Bronchial epithelial cell (primary cell): ENCODE results near the gene CELA2A. TPM values are rescaled to one million over a fixed set of nuclear protein-coding genes. Genes with fewer than 3 reads are reported as not detected.

Experiments used
- DNase-seq: peaks from one replicate; pipeline ENCODE4 v3.0.0-alpha.2; 2010; ENCODE audit warnings: low read depth
- FAIRE-seq: peaks from 2 replicates; lab custom pipeline; 2011; peaks lifted over from hg19 to GRCh38; lab: Jason Lieb, UNC
- H3K27me3 ChIP-seq: 2 replicates; pipeline ENCODE4 v1.5.1; 2011; ENCODE audit warnings: low read length; ENCODE audit not compliant: control insufficient read depth, insufficient read depth
- H3K36me3 ChIP-seq: 2 replicates; pipeline ENCODE4 v1.5.1; 2011; ENCODE audit warnings: low read length; ENCODE audit not compliant: control insufficient read depth, insufficient read depth
- H3K4me3 ChIP-seq: 2 replicates; pipeline ENCODE4 v1.5.1; 2011; ENCODE audit warnings: mild to moderate bottlenecking, low read depth, low read length, control low read depth
- total RNA-seq: library from RNA; depleted of rRNA; stranded (reverse); fragments of >200 nt; gene quantifications from 2 replicates; pipeline ENCODE4 v1.2.1, GENCODE V29; 2014
- TF ChIP-seq, protein P1 (sequence below): IDR thresholded peaks from 2 replicates; pipeline ENCODE4 v1.5.1; 2011; ENCODE audit warnings: mild to moderate bottlenecking, moderate library complexity, low read length, control low read depth, inconsistent platforms; ENCODE audit not compliant: insufficient read depth, severe bottlenecking

The CELA2A gene
- total RNA-seq, 1 donor from 2014 or later: not detected

DNA sequence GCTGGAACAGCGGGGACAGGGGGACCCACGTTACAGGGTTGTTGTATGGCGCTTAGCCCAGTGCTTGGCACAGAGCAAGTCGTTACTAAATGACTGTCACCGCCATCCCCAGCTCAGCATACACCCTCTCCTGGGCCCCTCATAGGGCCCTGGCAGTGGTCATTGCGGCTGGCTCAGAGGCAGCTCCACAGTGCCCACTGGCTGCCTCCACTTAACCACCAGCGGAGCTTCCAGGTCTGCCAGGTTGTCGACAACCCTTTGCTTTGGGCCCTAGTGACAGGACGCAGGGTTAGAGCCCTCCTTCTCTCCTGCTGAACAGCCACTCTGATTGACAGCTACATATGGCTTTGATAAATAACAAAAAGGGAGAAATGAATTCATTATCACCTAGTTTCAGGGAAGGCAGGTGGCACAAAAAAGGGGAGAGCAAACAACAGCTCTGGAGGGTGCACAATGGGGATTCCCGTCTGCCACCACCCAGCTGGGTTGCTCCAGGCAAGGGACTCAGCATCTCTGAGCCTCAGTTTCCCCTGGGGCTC, 42.0 kb upstream of the CELA2A start:
- H3K36me3 ChIP-seq: peaks cover 9% of the 10 kb centered on the region

DNA sequence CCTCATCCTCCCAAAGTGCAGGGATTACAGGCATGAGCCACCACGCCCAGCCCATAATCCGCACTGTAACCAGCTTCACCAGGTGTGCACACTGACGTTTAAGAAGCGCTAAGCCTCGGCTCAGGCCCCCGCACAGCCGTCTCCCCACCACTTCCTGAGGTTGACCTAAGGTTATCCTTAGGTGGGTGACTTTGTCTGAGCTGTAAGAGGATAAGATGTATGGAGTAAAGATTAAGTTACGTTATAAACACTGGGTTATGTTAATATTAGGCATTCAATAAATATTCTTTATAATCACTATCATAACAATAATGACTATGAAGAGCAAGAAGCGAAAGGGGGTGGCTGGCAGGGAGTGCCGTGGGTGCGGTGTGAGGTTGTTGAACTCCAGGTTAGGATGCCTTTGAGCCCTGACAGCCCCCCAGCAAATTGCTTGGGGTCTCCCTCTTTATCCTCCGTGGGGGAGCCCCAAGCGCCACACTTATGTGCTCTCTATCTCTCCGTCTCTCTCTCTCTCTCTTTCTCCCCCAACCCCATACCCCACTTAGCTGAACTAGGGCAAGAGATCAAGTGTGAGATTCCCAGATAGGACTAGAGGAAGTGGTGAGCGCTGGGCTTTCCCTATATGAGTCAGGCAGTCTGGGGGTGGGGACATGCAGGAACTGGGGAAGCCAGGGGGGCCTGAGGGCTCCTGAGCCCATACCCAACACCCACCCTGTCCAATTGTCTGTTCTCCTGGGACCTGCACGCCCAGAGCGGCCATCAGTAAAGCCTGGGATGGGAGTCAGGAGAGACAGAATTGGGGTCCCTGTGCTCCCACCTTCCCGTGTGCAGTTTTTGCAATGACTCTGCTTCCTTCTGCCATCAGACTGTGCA, 39.2 kb upstream of the CELA2A start:
- FAIRE-seq (no peak), DNase-seq (peak; percentile 90)
- TF ChIP-seq, protein P1, sequence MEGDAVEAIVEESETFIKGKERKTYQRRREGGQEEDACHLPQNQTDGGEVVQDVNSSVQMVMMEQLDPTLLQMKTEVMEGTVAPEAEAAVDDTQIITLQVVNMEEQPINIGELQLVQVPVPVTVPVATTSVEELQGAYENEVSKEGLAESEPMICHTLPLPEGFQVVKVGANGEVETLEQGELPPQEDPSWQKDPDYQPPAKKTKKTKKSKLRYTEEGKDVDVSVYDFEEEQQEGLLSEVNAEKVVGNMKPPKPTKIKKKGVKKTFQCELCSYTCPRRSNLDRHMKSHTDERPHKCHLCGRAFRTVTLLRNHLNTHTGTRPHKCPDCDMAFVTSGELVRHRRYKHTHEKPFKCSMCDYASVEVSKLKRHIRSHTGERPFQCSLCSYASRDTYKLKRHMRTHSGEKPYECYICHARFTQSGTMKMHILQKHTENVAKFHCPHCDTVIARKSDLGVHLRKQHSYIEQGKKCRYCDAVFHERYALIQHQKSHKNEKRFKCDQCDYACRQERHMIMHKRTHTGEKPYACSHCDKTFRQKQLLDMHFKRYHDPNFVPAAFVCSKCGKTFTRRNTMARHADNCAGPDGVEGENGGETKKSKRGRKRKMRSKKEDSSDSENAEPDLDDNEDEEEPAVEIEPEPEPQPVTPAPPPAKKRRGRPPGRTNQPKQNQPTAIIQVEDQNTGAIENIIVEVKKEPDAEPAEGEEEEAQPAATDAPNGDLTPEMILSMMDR: no peak
- peaks cover 11% of the 10 kb centered on the region for H3K36me3 ChIP-seq
- no peaks in the 10 kb centered on the region for H3K27me3 ChIP-seq
- H3K4me3 ChIP-seq: no peak overlapping the region

More for the DNA sequence above, 42.0 kb upstream of the CELA2A start:
- DNase-seq: no peak
- no peak for FAIRE-seq
- TF ChIP-seq, protein P1: no peak
- Histone ChIP-seq H3K27me3 (no peaks in the 10 kb centered on the region), H3K4me3 (no peak overlapping the region)

DNA sequence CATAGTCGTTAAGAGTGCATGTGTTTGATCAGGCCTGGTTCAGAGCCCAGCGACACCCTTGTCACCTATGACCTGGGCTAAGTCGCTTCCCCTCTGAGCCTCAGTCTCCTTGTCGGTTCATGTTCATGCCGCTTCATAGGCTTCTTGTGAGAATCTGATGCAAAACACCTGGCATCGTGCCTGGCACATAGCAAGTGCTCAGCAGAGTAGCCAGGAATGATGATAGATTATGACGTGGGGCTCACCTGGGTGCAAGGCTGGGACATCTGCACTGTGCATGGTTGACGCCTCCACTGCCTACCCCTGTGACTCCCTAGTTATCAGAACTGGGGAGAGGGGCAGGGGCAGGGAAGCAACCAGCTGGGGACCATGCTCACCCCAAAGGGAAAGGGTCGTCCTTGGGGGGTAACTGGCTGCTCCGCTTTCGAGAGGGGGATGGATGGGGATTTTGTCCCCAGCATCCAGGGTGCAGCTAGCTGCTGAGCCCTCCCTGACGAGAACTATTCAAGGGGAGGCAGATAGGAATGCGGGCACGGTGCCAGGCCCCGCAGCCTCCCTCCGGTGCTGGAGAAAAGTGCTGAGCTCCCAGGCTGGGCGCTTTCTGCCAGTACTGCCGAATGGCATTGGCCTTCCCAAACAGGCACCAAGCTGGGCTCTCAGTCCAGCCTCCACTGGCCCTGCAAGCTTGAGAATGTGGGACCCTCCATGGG, 37.6 kb upstream of the CELA2A start:
- Histone ChIP-seq H3K36me3 (peaks cover 10% of the 10 kb centered on the region), H3K27me3 (no peaks in the 10 kb centered on the region), H3K4me3 (no peak overlapping the region)
- peak; percentile 97 for FAIRE-seq
- peak; percentile 96 for DNase-seq
- TF ChIP-seq, protein P1: no peak

DNA sequence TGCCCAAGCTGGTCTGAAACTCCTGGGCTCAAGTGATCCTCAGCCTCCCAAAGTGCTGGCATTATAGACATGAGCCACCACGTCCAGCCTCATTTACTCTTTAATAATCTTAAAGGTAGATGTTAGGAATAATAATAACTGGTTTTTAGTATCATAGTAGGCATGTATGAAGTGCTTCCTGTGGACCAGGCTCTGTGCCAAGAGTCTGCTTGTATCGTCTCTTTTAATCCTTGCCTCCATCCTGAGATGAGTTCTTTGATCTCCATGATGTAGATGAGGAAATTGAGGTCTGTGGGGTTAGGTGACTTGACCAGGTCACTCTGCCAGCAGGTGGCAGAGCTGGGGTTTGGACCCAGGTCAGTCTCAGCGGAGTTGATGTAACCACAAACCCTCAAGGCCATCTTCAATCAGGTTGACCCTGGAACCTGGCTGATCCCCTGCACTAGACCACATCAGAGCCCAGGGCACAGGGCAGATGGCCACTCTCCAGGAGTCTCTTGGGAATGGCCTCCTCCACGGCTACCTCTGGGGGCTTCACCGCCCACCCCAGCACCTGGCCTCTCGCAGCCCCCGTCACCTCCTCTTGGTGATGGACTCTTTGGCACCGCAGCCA, 35.6 kb upstream of the CELA2A start:
- Histone ChIP-seq H3K36me3 (peaks cover 8% of the 10 kb centered on the region), H3K27me3 (no peaks in the 10 kb centered on the region), H3K4me3 (no peak overlapping the region)
- no peak for FAIRE-seq
- TF ChIP-seq, protein P1: no peak
- DNase-seq: no peak

DNA sequence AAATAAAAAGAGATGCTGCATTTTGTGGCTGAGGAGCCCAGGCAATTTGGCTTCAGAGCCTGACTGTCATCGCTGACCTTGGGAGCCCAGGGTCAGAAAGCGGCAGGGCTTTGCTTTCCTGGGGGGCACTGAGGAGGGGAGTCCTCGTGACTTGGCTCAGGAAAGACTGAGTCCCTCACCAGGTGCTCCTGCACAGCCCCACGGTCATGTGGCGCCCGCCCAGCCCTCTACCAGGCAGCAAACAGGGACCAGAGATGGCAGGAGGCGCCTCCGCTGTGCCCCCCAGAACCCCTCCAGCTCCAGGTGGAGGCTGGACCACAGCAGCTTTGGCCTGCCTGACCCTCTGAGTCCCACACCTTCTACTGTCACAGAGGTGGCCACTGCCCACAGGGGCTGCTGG, 33.7 kb upstream of the CELA2A start:
- no peak overlapping the region for H3K4me3 ChIP-seq
- peaks cover 17% of the 10 kb centered on the region for H3K36me3 ChIP-seq
- no peak for FAIRE-seq
- no peaks in the 10 kb centered on the region for H3K27me3 ChIP-seq
- TF ChIP-seq, protein P1: no peak
- no peak for DNase-seq
